ENCODE results near the gene ELK3. TPM values are rescaled to one million over a fixed set of nuclear protein-coding genes. Genes with fewer than 3 reads are reported as not detected.

Gene ELK3
- total and polyA plus RNA-seq, 9 of the 15 experiments (the other 6 are each of a cell fraction or from before 2014, with no cell fraction given), result 1.5 to 5.5 (median 2.9) TPM

GRCh38 chr12:96194971-96195844 is 1.0 kb downstream of the ELK3 start (continued):
- TF ChIP-seq EP300 (IDR thresholded peaks at IDR 0.05; ENCODE audit: low read length), result no peak
- TF ChIP-seq MLX (CRISPR knock-in tag; conservative IDR thresholded peaks at IDR 0.05), result no peak
- no peak for TF ChIP-seq ZNF174 (CRISPR knock-in tag; IDR thresholded peaks at IDR 0.05)
- no peak for TF ChIP-seq ZNF277 (CRISPR knock-in tag; IDR thresholded peaks at IDR 0.05; ENCODE audit: borderline replicate concordance)
- TF ChIP-seq ZKSCAN3 (CRISPR knock-in tag; IDR thresholded peaks at IDR 0.05), result no peak
- peak; percentile 46; the same call in 1 of the 2 replicates for TF ChIP-seq JUND (IDR thresholded peaks at IDR 0.05; ENCODE audit: borderline replicate concordance, low read depth, low read length)
- no peak; the same call in 2 of the 3 replicates for TF ChIP-seq JUND (tag; IDR thresholded peaks at IDR 0.05; ENCODE audit: borderline replicate concordance, low read depth, low read length)
- no peak for TF ChIP-seq MBD1 (CRISPR knock-in tag; IDR thresholded peaks at IDR 0.05)
- no peak for TF ChIP-seq MCM3 (IDR thresholded peaks at IDR 0.05)
- no peak for TF ChIP-seq TSC22D4 (tag; IDR thresholded peaks at IDR 0.05)
- no peak for TF ChIP-seq ZNF655 (CRISPR knock-in tag; IDR thresholded peaks at IDR 0.05)
- peak; percentile 19; the same call in 1 of the 2 replicates for TF ChIP-seq DPF2 (IDR thresholded peaks at IDR 0.05)
- TF ChIP-seq KAT7 (CRISPR knock-in tag; IDR thresholded peaks at IDR 0.05; ENCODE audit: borderline replicate concordance), result no peak
- peak; percentile 70 for TF ChIP-seq L3MBTL2 (IDR thresholded peaks at IDR 0.05)
- 0 out of 2 replicates have a peak, but pooled peaks have one; percentile 38 for TF ChIP-seq E2F3 (CRISPR knock-in tag; IDR thresholded peaks at IDR 0.05)
- TF ChIP-seq IRF9 (tag; IDR thresholded peaks at IDR 0.05), result no peak
- TF ChIP-seq FOSL1 (tag; conservative IDR thresholded peaks at IDR 0.05), result peak; percentile 66
- TF ChIP-seq POLR2AphosphoS5 (IDR thresholded peaks at IDR 0.05; ENCODE audit: control insufficient read depth, insufficient read depth, low read depth, low read length), result no peak
- no peak for TF ChIP-seq CCAR2 (IDR thresholded peaks at IDR 0.05; ENCODE audit: low read depth, low read length)
